Endodermal cell (in vitro differentiated cells): Measurements from ENCODE around the gene TCF15. TPM values are rescaled to one million over a fixed set of nuclear protein-coding genes. Genes with fewer than 3 reads are reported as not detected.
A peak's percentile ranks its signal among the peaks of the same experiment; 100 is the strongest.

Source experiments
- DNase-seq: peaks from one replicate; pipeline ENCODE4 v3.0.0-alpha.2; 2017
- H3K27ac ChIP-seq: 2 replicates; pipeline ENCODE4 v1.5.1; 2013; ENCODE audit warnings: mild to moderate bottlenecking, low read depth, low read length, moderate library complexity
- H3K27me3 ChIP-seq: 2 replicates; pipeline ENCODE4 v1.6.1; 2013; ENCODE audit warnings: mild to moderate bottlenecking, low read length, moderate library complexity; ENCODE audit not compliant: insufficient read depth, control insufficient read depth, poor library complexity, severe bottlenecking
- H3K36me3 ChIP-seq: 2 replicates; pipeline ENCODE4 v1.7.0; 2013; ENCODE audit warnings: mild to moderate bottlenecking, low read length, moderate library complexity; ENCODE audit not compliant: control insufficient read depth, insufficient read depth
- H3K4me1 ChIP-seq: one replicate; pipeline ENCODE4 v1.7.0; 2013; ENCODE audit warnings: low read length; ENCODE audit not compliant: control insufficient read depth, insufficient read depth
- H3K4me3 ChIP-seq: 2 replicates; pipeline ENCODE4 v1.5.1; 2013; ENCODE audit warnings: mild to moderate bottlenecking, low read length, moderate library complexity
- H3K9ac ChIP-seq: 2 replicates; pipeline ENCODE4 v1.6.1; 2013; ENCODE audit warnings: mild to moderate bottlenecking, low read length, moderate library complexity; ENCODE audit not compliant: poor library complexity, severe bottlenecking; ENCODE audit errors: extremely low read depth
- H3K9me3 ChIP-seq: 2 replicates; pipeline ENCODE4 v1.6.1; 2013; ENCODE audit warnings: mild to moderate bottlenecking, low read length, moderate library complexity; ENCODE audit not compliant: control insufficient read depth
- H3K27ac Mint-ChIP-seq: 2 replicates; pipeline ENCODE4 v1.8.0; 2020; ENCODE audit warnings: mixed read lengths
- H3K27me3 Mint-ChIP-seq: 2 replicates; pipeline ENCODE4 v1.8.0; 2021; ENCODE audit warnings: mild to moderate bottlenecking, mixed read lengths; ENCODE audit not compliant: insufficient read depth
- H3K36me3 Mint-ChIP-seq: 2 replicates; pipeline ENCODE4 v1.8.0; 2020; ENCODE audit warnings: low read depth, mixed read lengths
- H3K4me1 Mint-ChIP-seq: 2 replicates; pipeline ENCODE4 v1.8.0; 2020; ENCODE audit warnings: mixed read lengths
- H3K4me3 Mint-ChIP-seq: 2 replicates; pipeline ENCODE4 v1.8.0; 2020; ENCODE audit warnings: mild to moderate bottlenecking, moderate library complexity, mixed read lengths
- H3K9me3 Mint-ChIP-seq: 2 replicates; pipeline ENCODE4 v1.8.0; 2020; ENCODE audit warnings: mild to moderate bottlenecking, mixed read lengths
- CTCF ChIP-seq: fragments of 200-600 bp; sonication (generic); conservative IDR thresholded peaks from 2 replicates; pipeline ENCODE4 v1.5.0; 2021; ENCODE audit warnings: antibody characterized with exemption, mild to moderate bottlenecking
- WGBS, 2 experiments: methylation state at CpG; one replicate each; pipeline versions ENCODE4 v1.1.5 to v1.1.7; 2013; ENCODE audit warnings: missing lambda C conversion rate in 2 of 2, mixed read lengths in 1 of 2; ENCODE audit not compliant: insufficient coverage in 1 of 2, insufficient read length in 1 of 2; 5-methylcytosine and 5-hydroxymethylcytosine counted together
- total RNA-seq, 2 donors: library from RNA; stranded (reverse); fragmentation: NEBNext Ultra II Directional in 1 of 2; extraction: Animal tissue kit (Norgen Biotek cat#: 25700) in 1 of 2; gene quantifications; 2 replicates in 1 of 2; 3 replicates in 1 of 2; pipeline ENCODE4 v1.2.1, GENCODE V29; 2021

Gene TCF15
- total RNA-seq, 2 donors from 2014 or later = 1.9 to 2.2 TPM

- Histone ChIP-seq H3K4me1 (peaks cover 17% of the 10 kb centered on the region), H3K9me3 (no peaks in the 10 kb centered on the region), H3K27me3 (no peaks in the 10 kb centered on the region), H3K4me3 (no peak overlapping the region), H3K9ac (no peak overlapping the region), H3K27ac (no peak overlapping the region), H3K36me3 (no peaks in the 10 kb centered on the region)
- peak; percentile 84 for DNase-seq
- no peaks in the 10 kb centered on the region for H3K9me3 Mint-ChIP-seq
- peaks cover 2% of the 10 kb centered on the region for H3K27me3 Mint-ChIP-seq
- H3K4me3 Mint-ChIP-seq = no peak overlapping the region
- no peak overlapping the region for H3K27ac Mint-ChIP-seq
- no peaks in the 10 kb centered on the region for H3K36me3 Mint-ChIP-seq
- WGBS, 2 experiments = 56 to 60% methylated on average over 10 to 24 of the region's 24 CpGs
- TF ChIP-seq CTCF = no peak
- peaks cover 38% of the 10 kb centered on the region for H3K4me1 Mint-ChIP-seq
These were observed 38.2 kb downstream of the TCF15 start for GRCh38 chr20:571754-572441.

GRCh38 chr20:568673-569415 lies 41.3 kb downstream of the TCF15 start:
- Histone ChIP-seq H3K9me3 (no peaks in the 10 kb centered on the region), H3K36me3 (no peaks in the 10 kb centered on the region), H3K4me1 (peaks cover 10% of the 10 kb centered on the region), H3K4me3 (no peak overlapping the region), H3K27ac (no peak overlapping the region), H3K9ac (no peak overlapping the region), H3K27me3 (no peaks in the 10 kb centered on the region)
- H3K27ac Mint-ChIP-seq = no peak overlapping the region
- peak; percentile 54 for DNase-seq
- 89 to 90% methylated on average over 14 of the region's 14 CpGs for WGBS, 2 experiments
- H3K27me3 Mint-ChIP-seq = peaks cover 2% of the 10 kb centered on the region
- H3K9me3 Mint-ChIP-seq = no peaks in the 10 kb centered on the region
- TF ChIP-seq CTCF = no peak
- H3K4me1 Mint-ChIP-seq = peaks cover 20% of the 10 kb centered on the region
- H3K4me3 Mint-ChIP-seq = no peak overlapping the region
- no peaks in the 10 kb centered on the region for H3K36me3 Mint-ChIP-seq

GRCh38 chr20:568097-568652 lies 41.9 kb downstream of the TCF15 start:
- Mint-ChIP-seq H3K4me1 (peaks cover 13% of the 10 kb centered on the region), H3K27ac (no peak overlapping the region), H3K9me3 (no peaks in the 10 kb centered on the region), H3K4me3 (no peak overlapping the region), H3K27me3 (peaks cover 2% of the 10 kb centered on the region), H3K36me3 (no peaks in the 10 kb centered on the region)
- no peaks in the 10 kb centered on the region for H3K36me3 ChIP-seq
- DNase-seq = no peak
- 78 to 84% methylated on average over 4 to 20 of the region's 20 CpGs for WGBS, 2 experiments
- H3K4me3 ChIP-seq = no peak overlapping the region
- peaks cover 4% of the 10 kb centered on the region for H3K4me1 ChIP-seq
- no peaks in the 10 kb centered on the region for H3K27me3 ChIP-seq
- TF ChIP-seq CTCF = no peak
- no peak overlapping the region for H3K27ac ChIP-seq
- no peak overlapping the region for H3K9ac ChIP-seq
- no peaks in the 10 kb centered on the region for H3K9me3 ChIP-seq
